Activated T-helper 17 cell treated with anti-CD3 and anti-CD28 coated beads, Interleukin-2, amount 50 U/mL, for 72 hours (primary cell): ENCODE measurements around the gene ERFL. TPM values are rescaled to one million over a fixed set of nuclear protein-coding genes. Genes with fewer than 3 reads are reported as not detected.

ENCODE experiments used
- ATAC-seq: fragments of 150-1000 bp; cut with Tn5 transposase; replicated peaks from 2 replicates; pipeline ENCODE4 v1.10.0; 2021; ENCODE audit warnings: mild to moderate bottlenecking, moderate library complexity
- H3K27ac Mint-ChIP-seq: one replicate; pipeline ENCODE4 v1.8.0; 2022; ENCODE audit warnings: mixed read lengths
- H3K27me3 Mint-ChIP-seq: one replicate; pipeline ENCODE4 v1.8.0; 2022; ENCODE audit warnings: mixed read lengths
- H3K36me3 Mint-ChIP-seq: one replicate; pipeline ENCODE4 v1.8.0; 2022; ENCODE audit warnings: low read depth, mild to moderate bottlenecking, mixed read lengths
- H3K4me1 Mint-ChIP-seq: one replicate; pipeline ENCODE4 v1.8.0; 2022; ENCODE audit warnings: mixed read lengths
- H3K4me3 Mint-ChIP-seq: one replicate; pipeline ENCODE4 v1.8.0; 2022; ENCODE audit warnings: mild to moderate bottlenecking, mixed read lengths
- H3K9me3 Mint-ChIP-seq: one replicate; pipeline ENCODE4 v1.8.0; 2022; ENCODE audit warnings: mixed read lengths
- total RNA-seq, 2 donors: library from RNA; stranded (reverse); gene quantifications; one replicate each; pipeline ENCODE4 v1.2.3, GENCODE V29; 2022

ERFL gene
- total RNA-seq, 2 donors from 2014 or later: 0.89 to 2.1 TPM

- Mint-ChIP-seq H3K9me3 (no peaks in the 10 kb centered on the region), H3K27ac (peak overlapping the region; percentile 89), H3K4me3 (peak overlapping the region; percentile 84), H3K4me1 (peaks cover 50% of the 10 kb centered on the region), H3K27me3 (no peaks in the 10 kb centered on the region), H3K36me3 (peaks cover 99% of the 10 kb centered on the region)
- no peak for ATAC-seq
Measured at GRCh38 chr19:41868120-41868988, 59.9 kb downstream of the ERFL start.

GRCh38 chr19:41866284-41866683 lies 62.0 kb downstream of the ERFL start:
- no peaks in the 10 kb centered on the region for H3K9me3 Mint-ChIP-seq
- peak overlapping the region; percentile 78 for H3K27ac Mint-ChIP-seq
- peak overlapping the region; percentile 90 for H3K4me3 Mint-ChIP-seq
- H3K36me3 Mint-ChIP-seq: peaks cover 100% of the 10 kb centered on the region
- no peaks in the 10 kb centered on the region for H3K27me3 Mint-ChIP-seq
- peaks cover 48% of the 10 kb centered on the region for H3K4me1 Mint-ChIP-seq
- ATAC-seq: no peak

- Mint-ChIP-seq H3K4me3 (peak overlapping the region; percentile 90), H3K36me3 (peaks cover 98% of the 10 kb centered on the region), H3K27ac (peak overlapping the region; percentile 98), H3K27me3 (no peaks in the 10 kb centered on the region), H3K9me3 (no peaks in the 10 kb centered on the region), H3K4me1 (peaks cover 35% of the 10 kb centered on the region)
- ATAC-seq: no peak
Measured at GRCh38 chr19:41864374-41864773, 63.9 kb downstream of the ERFL start.

- Mint-ChIP-seq H3K4me3 (peak overlapping the region; percentile 90), H3K9me3 (no peaks in the 10 kb centered on the region), H3K27me3 (no peaks in the 10 kb centered on the region), H3K36me3 (peaks cover 88% of the 10 kb centered on the region), H3K4me1 (peaks cover 35% of the 10 kb centered on the region), H3K27ac (peak overlapping the region; percentile 98)
- ATAC-seq: no peak
Measured at GRCh38 chr19:41863209-41863931, 64.9 kb downstream of the ERFL start.

- H3K4me1 Mint-ChIP-seq: peaks cover 27% of the 10 kb centered on the region
- peak overlapping the region; percentile 98 for H3K27ac Mint-ChIP-seq
- H3K9me3 Mint-ChIP-seq: no peaks in the 10 kb centered on the region
- peaks cover 79% of the 10 kb centered on the region for H3K36me3 Mint-ChIP-seq
- no peak for ATAC-seq
- no peaks in the 10 kb centered on the region for H3K27me3 Mint-ChIP-seq
- peak overlapping the region; percentile 90 for H3K4me3 Mint-ChIP-seq
Measured at GRCh38 chr19:41862445-41862986, 65.7 kb downstream of the ERFL start.

- Mint-ChIP-seq H3K36me3 (peaks cover 73% of the 10 kb centered on the region), H3K4me1 (peaks cover 27% of the 10 kb centered on the region), H3K4me3 (peak overlapping the region; percentile 90), H3K27ac (peak overlapping the region; percentile 98), H3K9me3 (no peaks in the 10 kb centered on the region), H3K27me3 (no peaks in the 10 kb centered on the region)
- ATAC-seq: no peak
Measured at GRCh38 chr19:41861846-41862245, 66.4 kb downstream of the ERFL start.

GRCh38 chr19:41861116-41861768 lies 67.0 kb downstream of the ERFL start:
- H3K4me3 Mint-ChIP-seq: peak overlapping the region; percentile 90
- peaks cover 67% of the 10 kb centered on the region for H3K36me3 Mint-ChIP-seq
- no peaks in the 10 kb centered on the region for H3K9me3 Mint-ChIP-seq
- H3K4me1 Mint-ChIP-seq: peaks cover 25% of the 10 kb centered on the region
- ATAC-seq: no peak
- H3K27me3 Mint-ChIP-seq: no peaks in the 10 kb centered on the region
- H3K27ac Mint-ChIP-seq: peak overlapping the region; percentile 98

- Mint-ChIP-seq H3K27ac (peak overlapping the region; percentile 98), H3K27me3 (no peaks in the 10 kb centered on the region), H3K4me1 (peaks cover 22% of the 10 kb centered on the region), H3K4me3 (peak overlapping the region; percentile 90), H3K36me3 (peaks cover 60% of the 10 kb centered on the region), H3K9me3 (no peaks in the 10 kb centered on the region)
- ATAC-seq: no peak
Measured at GRCh38 chr19:41860419-41861115, 67.7 kb downstream of the ERFL start.

GRCh38 chr19:41859618-41860418 lies 68.4 kb downstream of the ERFL start, which contains the start of gene RPS19:
Gene RPS19 (plus strand): TSS chr19:41860255. CDS start chr19:41860775, 520 bp downstream.
- ATAC-seq: peak; percentile 90
- Mint-ChIP-seq H3K4me1 (peaks cover 22% of the 10 kb centered on the region), H3K4me3 (peak within 1 kb of the TSS; percentile 90), H3K27ac (peak within 1 kb of the TSS; percentile 98), H3K27me3 (no peaks in the 10 kb centered on the region), H3K36me3 (peaks cover 52% of the 10 kb centered on the region), H3K9me3 (no peaks in the 10 kb centered on the region)

GRCh38 chr19:41859213-41859617 lies 69.0 kb downstream of the ERFL start:
- peaks cover 20% of the 10 kb centered on the region for H3K4me1 Mint-ChIP-seq
- no peaks in the 10 kb centered on the region for H3K9me3 Mint-ChIP-seq
- H3K36me3 Mint-ChIP-seq: peaks cover 46% of the 10 kb centered on the region
- H3K27me3 Mint-ChIP-seq: no peaks in the 10 kb centered on the region
- H3K27ac Mint-ChIP-seq: peak overlapping the region; percentile 98
- peak overlapping the region; percentile 90 for H3K4me3 Mint-ChIP-seq
- ATAC-seq: no peak
